ENCODE data around the gene OBP2A.
"Not testable (repeated sequence)": the region's sequence is repeated elsewhere in the genome, so short reads cannot be mapped to it uniquely, and the experiment has no call there.

Gene OBP2A

GRCh38 chr9:135545646-135546176 lies at the start of gene OBP2A:
OBP2A (plus strand) TSS chr9:135546126; CDS start chr9:135546181, 55 bp downstream.
- not testable (repeated sequence) for DNase-seq (ENCODE audit: low read depth)

- no peak for DNase-seq (ENCODE audit: low read depth)
Observed at GRCh38 chr9:135498381-135499126, 47.4 kb upstream of the OBP2A start.

GRCh38 chr9:135499326-135500070 lies 46.4 kb upstream of the OBP2A start:
- peak; percentile 88 for DNase-seq (ENCODE audit: low read depth)

- DNase-seq (ENCODE audit: low read depth): no peak
Observed at GRCh38 chr9:135500071-135500524, 45.8 kb upstream of the OBP2A start.

- peak; percentile 64 for DNase-seq (ENCODE audit: low read depth)
Observed at GRCh38 chr9:135500525-135501260, 45.2 kb upstream of the OBP2A start, which contains the start of gene MRPS2. MRPS2 (plus strand) TSS chr9:135500682; CDS start chr9:135500711, 29 bp downstream.

- no peak for DNase-seq (ENCODE audit: low read depth)
Observed at GRCh38 chr9:135501261-135502167, 44.4 kb upstream of the OBP2A start.

GRCh38 chr9:135502168-135502872 lies 43.6 kb upstream of the OBP2A start:
- DNase-seq (ENCODE audit: low read depth): no peak

- DNase-seq (ENCODE audit: low read depth): no peak
Observed at GRCh38 chr9:135502873-135503321, 43.0 kb upstream of the OBP2A start.

- no peak for DNase-seq (ENCODE audit: low read depth)
Observed at GRCh38 chr9:135503371-135504261, 42.3 kb upstream of the OBP2A start.

- DNase-seq (ENCODE audit: low read depth): peak; percentile 32
Observed at GRCh38 chr9:135504262-135505243, 41.4 kb upstream of the OBP2A start.

- no peak for DNase-seq (ENCODE audit: low read depth)
Observed at GRCh38 chr9:135505406-135506187, 40.3 kb upstream of the OBP2A start.

- DNase-seq (ENCODE audit: low read depth): no peak
Observed at GRCh38 chr9:135506327-135507103, 39.4 kb upstream of the OBP2A start.

- no peak for DNase-seq (ENCODE audit: low read depth)
Observed at GRCh38 chr9:135507104-135508035, 38.6 kb upstream of the OBP2A start.

GRCh38 chr9:135508211-135508820 lies 37.6 kb upstream of the OBP2A start:
- DNase-seq (ENCODE audit: low read depth): no peak

- no peak for DNase-seq (ENCODE audit: low read depth)
Observed at GRCh38 chr9:135509458-135509857, 36.5 kb upstream of the OBP2A start.
